PFSK-1 (cell line): Measurements from ENCODE around the gene SLC27A6.

Experiments
- FOXP2 ChIP-seq: optimal IDR thresholded peaks from 2 replicates; pipeline ENCODE3; 2011; ENCODE audit warnings: borderline replicate concordance, control low read depth, inconsistent platforms; ENCODE audit not compliant: insufficient read depth; ENCODE audit errors: extremely low read length, extremely low read depth
- POLR2AphosphoS5 ChIP-seq: IDR thresholded peaks from 2 replicates; pipeline ENCODE4 v1.6.1; 2012; ENCODE audit warnings: low read depth, mild to moderate bottlenecking, control low read depth, low read length, moderate library complexity
- REST ChIP-seq, 2 experiments: IDR thresholded peaks; 2 replicates each; pipeline versions ENCODE4 v1.6.1 to v1.8.0; 2011 to 2012; ENCODE audit warnings: low read depth in 2 of 2, low read length in 2 of 2, control low read depth in 1 of 2, inconsistent platforms in 1 of 2, mild to moderate bottlenecking in 1 of 2, moderate library complexity in 1 of 2; ENCODE audit not compliant: insufficient read depth in 1 of 2
- SIN3A ChIP-seq: IDR thresholded peaks from 2 replicates; pipeline ENCODE4 v1.6.1; 2012; ENCODE audit warnings: mild to moderate bottlenecking, low read length, moderate library complexity, borderline replicate concordance; ENCODE audit not compliant: insufficient read depth
- TAF1 ChIP-seq: IDR thresholded peaks from 2 replicates; pipeline ENCODE4 v1.6.1; 2012; ENCODE audit warnings: low read length, control low read depth, borderline replicate concordance; ENCODE audit not compliant: insufficient read depth

The SLC27A6 gene

DNA sequence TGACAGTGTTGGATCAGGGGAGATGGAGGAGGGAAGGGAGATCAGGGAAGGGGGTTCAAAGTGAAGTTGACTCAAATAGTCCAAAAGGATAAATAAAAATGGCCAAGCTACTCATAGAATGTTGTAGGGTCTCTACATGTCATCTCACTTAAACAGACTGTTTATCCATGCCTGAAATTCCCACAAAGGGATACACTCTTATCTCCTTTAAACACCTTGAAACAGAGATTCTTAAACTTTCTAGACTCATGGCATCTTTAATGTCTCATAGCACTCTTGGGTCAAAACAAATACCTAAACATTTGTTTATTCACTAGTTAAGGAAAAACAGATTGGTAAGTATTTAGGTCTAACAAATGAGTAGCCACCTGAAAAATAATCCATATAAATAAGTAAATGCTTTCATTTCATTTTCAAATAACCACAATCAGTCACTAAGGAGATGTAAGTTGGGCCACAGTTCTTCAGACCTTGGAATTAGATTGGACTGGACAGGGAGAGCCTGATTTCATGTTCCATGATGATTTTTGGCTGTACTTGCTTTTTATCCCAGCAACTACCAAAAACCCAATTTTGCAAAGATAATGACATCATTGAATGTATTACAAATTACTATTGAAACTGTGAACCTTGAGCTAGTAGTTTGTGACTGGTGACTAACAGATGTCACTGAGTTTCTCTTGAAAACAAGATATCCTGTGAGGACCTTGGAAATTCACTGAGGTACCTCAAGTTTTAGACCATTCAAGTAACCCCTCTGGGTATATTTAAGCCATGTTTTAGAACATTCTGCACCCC is 66.8 kb downstream of the SLC27A6 start:
- TF ChIP-seq REST (IDR thresholded peaks at IDR 0.05; ENCODE audit: insufficient read depth in 1 of 2, low read depth in 2 of 2, low read length in 2 of 2) = no peak
- no peak for TF ChIP-seq TAF1
- no peak for TF ChIP-seq SIN3A
- no peak for TF ChIP-seq POLR2AphosphoS5
- no peak for TF ChIP-seq FOXP2

GRCh38 chr5:129041196-129041881 is 76.1 kb downstream of the SLC27A6 start:
- TF ChIP-seq POLR2AphosphoS5 (no peak), FOXP2 (no peak), SIN3A (no peak), REST (IDR thresholded peaks at IDR 0.05; ENCODE audit: insufficient read depth in 1 of 2, low read depth in 2 of 2, low read length in 2 of 2) (no peak), TAF1 (no peak)

DNA sequence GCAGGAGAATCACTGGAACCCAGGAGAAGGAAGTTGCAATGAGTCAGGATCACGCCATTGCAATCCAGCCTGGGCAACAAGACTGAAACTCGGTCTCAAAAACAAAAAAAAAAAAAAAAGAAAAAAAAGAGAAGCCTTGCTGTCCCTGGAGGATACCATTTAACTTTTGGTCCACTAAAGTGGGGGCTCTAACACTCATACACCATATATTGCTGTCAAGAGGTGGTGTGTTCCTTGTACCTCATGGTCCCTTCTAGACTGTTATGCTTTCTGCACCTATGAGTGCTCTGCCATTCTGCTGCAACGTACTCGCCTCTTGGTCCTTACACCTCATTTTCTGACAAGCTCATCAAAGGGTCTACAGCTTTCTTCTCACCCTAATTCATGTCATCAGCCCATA is 77.0 kb downstream of the SLC27A6 start:
- no peak for TF ChIP-seq POLR2AphosphoS5
- no peak for TF ChIP-seq SIN3A
- TF ChIP-seq TAF1 = no peak
- TF ChIP-seq REST (IDR thresholded peaks at IDR 0.05; ENCODE audit: insufficient read depth in 1 of 2, low read depth in 2 of 2, low read length in 2 of 2) = no peak

- TF ChIP-seq FOXP2 (no peak), POLR2AphosphoS5 (no peak), TAF1 (no peak), REST (IDR thresholded peaks at IDR 0.05; ENCODE audit: insufficient read depth in 1 of 2, low read depth in 2 of 2, low read length in 2 of 2) (no peak), SIN3A (no peak)
These were observed 78.6 kb downstream of the SLC27A6 start for GRCh38 chr5:129043894-129044293.

- no peak for TF ChIP-seq SIN3A
- no peak for TF ChIP-seq REST (IDR thresholded peaks at IDR 0.05; ENCODE audit: insufficient read depth in 1 of 2, low read depth in 2 of 2, low read length in 2 of 2)
- no peak for TF ChIP-seq FOXP2
- no peak for TF ChIP-seq TAF1
- TF ChIP-seq POLR2AphosphoS5 = no peak
These were observed 80.9 kb downstream of the SLC27A6 start for GRCh38 chr5:129046151-129046550.
